Superior temporal gyrus (tissue), 1 donor: Measurements from ENCODE around the gene ADM2.
A peak's percentile ranks its signal among the peaks of the same experiment; 100 is the strongest.

Source experiments
- DNase-seq: peaks from one replicate; pipeline ENCODE4 v3.0.0-alpha.2; 2016; ENCODE audit errors: extremely low spot score

ADM2 gene

GRCh38 chr22:50483977-50484853, 2.9 kb downstream of the ADM2 start:
- DNase-seq: no peak

- DNase-seq: no peak
These were observed 4.1 kb downstream of the ADM2 start for GRCh38 chr22:50485221-50486131.

- DNase-seq: no peak
These were observed 5.4 kb downstream of the ADM2 start, which contains the start of gene MIOX for GRCh38 chr22:50486561-50487289. TSS of gene MIOX (plus strand) at chr22:50486859. CDS start at chr22:50486898, 39 bp downstream.

GRCh38 chr22:50487290-50488005, 6.1 kb downstream of the ADM2 start:
- DNase-seq: no peak

- no peak for DNase-seq
These were observed 6.8 kb downstream of the ADM2 start for GRCh38 chr22:50488006-50488677.

GRCh38 chr22:50488886-50489285, 7.5 kb downstream of the ADM2 start:
- DNase-seq: no peak

- no peak for DNase-seq
These were observed 8.3 kb downstream of the ADM2 start for GRCh38 chr22:50489363-50490243.

GRCh38 chr22:50490531-50491308, 9.4 kb downstream of the ADM2 start:
- no peak for DNase-seq

- no peak for DNase-seq
These were observed 15.8 kb downstream of the ADM2 start for GRCh38 chr22:50497093-50497492.

GRCh38 chr22:50498322-50498890, 17.1 kb downstream of the ADM2 start:
- peak; percentile 81 for DNase-seq

- no peak for DNase-seq
These were observed 19.1 kb downstream of the ADM2 start for GRCh38 chr22:50500452-50500851.

GRCh38 chr22:50502096-50502495, 20.8 kb downstream of the ADM2 start:
- DNase-seq: no peak

- no peak for DNase-seq
These were observed 21.5 kb downstream of the ADM2 start for GRCh38 chr22:50502628-50503474.

- no peak for DNase-seq
These were observed 22.3 kb downstream of the ADM2 start for GRCh38 chr22:50503475-50504145.

- no peak for DNase-seq
These were observed 23.2 kb downstream of the ADM2 start for GRCh38 chr22:50504369-50505211.

GRCh38 chr22:50505276-50505775, 24.0 kb downstream of the ADM2 start:
- DNase-seq: no peak
